SKM-1 (cell line): ENCODE results near the gene LNX2.
A peak's percentile ranks its signal among the peaks of the same experiment; 100 is the strongest.

Experiments
- DNase-seq: peaks from one replicate; lab custom pipeline; 2025; ENCODE audit not compliant: unreplicated experiment; lab: John Stamatoyannopoulos, UW

Gene LNX2

GRCh38 chr13:27570906-27571305, 49.4 kb downstream of the LNX2 start:
- DNase-seq = no peak

- DNase-seq = no peak
Measured at GRCh38 chr13:27569405-27569804, 50.9 kb downstream of the LNX2 start.

GRCh38 chr13:27565818-27566217, 54.5 kb downstream of the LNX2 start:
- DNase-seq = no peak

GRCh38 chr13:27562457-27562856, 57.9 kb downstream of the LNX2 start:
- no peak for DNase-seq

- DNase-seq = no peak
Measured at GRCh38 chr13:27559719-27560118, 60.6 kb downstream of the LNX2 start.

- DNase-seq = no peak
Measured at GRCh38 chr13:27556109-27556508, 64.2 kb downstream of the LNX2 start.

GRCh38 chr13:27551562-27551961, 68.8 kb downstream of the LNX2 start:
- no peak for DNase-seq

GRCh38 chr13:27549406-27549981, 70.8 kb downstream of the LNX2 start:
- no peak for DNase-seq

- DNase-seq = no peak
Measured at GRCh38 chr13:27542220-27542619, 78.1 kb downstream of the LNX2 start.

- no peak for DNase-seq
Measured at GRCh38 chr13:27541386-27541785, 78.9 kb downstream of the LNX2 start.

GRCh38 chr13:27536361-27537101, 83.8 kb downstream of the LNX2 start:
- DNase-seq = no peak

GRCh38 chr13:27535546-27535945, 84.8 kb downstream of the LNX2 start:
- no peak for DNase-seq

- DNase-seq = no peak
Measured at GRCh38 chr13:27534981-27535380, 85.3 kb downstream of the LNX2 start.

GRCh38 chr13:27534108-27534980, 86.0 kb downstream of the LNX2 start:
- DNase-seq = no peak

- peak; percentile 30 for DNase-seq
Measured at GRCh38 chr13:27533155-27533643, 87.1 kb downstream of the LNX2 start.

- DNase-seq = no peak
Measured at GRCh38 chr13:27528908-27529307, 91.4 kb downstream of the LNX2 start.

GRCh38 chr13:27526516-27526915, 93.8 kb downstream of the LNX2 start:
- DNase-seq = no peak

GRCh38 chr13:27524981-27525975, 95.1 kb downstream of the LNX2 start:
- no peak for DNase-seq

GRCh38 chr13:27523346-27524073, 96.8 kb downstream of the LNX2 start:
- DNase-seq = no peak

GRCh38 chr13:27522847-27523246, 97.5 kb downstream of the LNX2 start:
- peak; percentile 54 for DNase-seq
